WTC11 (cell line): ENCODE measurements around the gene TSPAN10. TPM values are rescaled to one million over a fixed set of nuclear protein-coding genes. Genes with fewer than 3 reads are reported as not detected.

ENCODE experiments used
- ATAC-seq: fragments of 200-7000 bp; cut with Tn5 transposase; 2 replicates; pipeline ENCODE4 v1.10.0; 2021; ENCODE audit warnings: mild to moderate bottlenecking, moderate library complexity
- CTCF ChIA-PET: fragments of 300-600 bp; sonication (Branson Sonifier 250); formaldehyde crosslinking; loops from one replicate; lab custom pipeline; 2021; ENCODE audit warnings: antibody characterized with exemption; lab: Charles Lee
- POLR2A ChIA-PET: fragments of 350-600 bp; sonication (Branson Sonifier 250); formaldehyde crosslinking; loops from one replicate; lab custom pipeline; 2021; ENCODE audit warnings: antibody characterized with exemption; lab: Charles Lee
- DNase-seq: peaks from one replicate; pipeline ENCODE4 v3.0.0; 2021; ENCODE audit warnings: low spot score
- H3K27ac Mint-ChIP-seq: 2 replicates; pipeline ENCODE4 v1.8.0; 2021; ENCODE audit warnings: mixed read lengths
- H3K27me3 Mint-ChIP-seq: 2 replicates; pipeline ENCODE4 v1.8.0; 2021; ENCODE audit warnings: low read depth, mild to moderate bottlenecking, moderate library complexity, mixed read lengths
- H3K36me3 Mint-ChIP-seq: 2 replicates; pipeline ENCODE4 v1.8.0; 2021; ENCODE audit warnings: mixed read lengths
- H3K4me1 Mint-ChIP-seq: 2 replicates; pipeline ENCODE4 v1.8.0; 2022; ENCODE audit warnings: mixed read lengths
- H3K4me3 Mint-ChIP-seq: 2 replicates; pipeline ENCODE4 v1.8.0; 2021; ENCODE audit warnings: mild to moderate bottlenecking, moderate library complexity, mixed read lengths
- H3K9me3 Mint-ChIP-seq: 2 replicates; pipeline ENCODE4 v1.8.0; 2021; ENCODE audit warnings: mixed read lengths
- AFF4 ChIP-seq: sonication (generic); formaldehyde crosslinking; IDR thresholded peaks from 2 replicates; pipeline ENCODE4 v1.8.1; 2023; ENCODE audit warnings: mild to moderate bottlenecking, missing genetic modification reagents, borderline replicate concordance
- ATF3 ChIP-seq: sonication (generic); formaldehyde crosslinking; conservative IDR thresholded peaks from 2 replicates; pipeline ENCODE4 v1.8.1; 2022; ENCODE audit warnings: mild to moderate bottlenecking, missing genetic modification reagents
- CBFB ChIP-seq: sonication (generic); formaldehyde crosslinking; IDR thresholded peaks from 2 replicates; pipeline ENCODE4 v1.8.1; 2022; ENCODE audit warnings: mild to moderate bottlenecking, low read depth, missing genetic modification reagents
- CDX4 ChIP-seq: fragments of 250-450 bp; sonication (Bioruptor Pico); IDR thresholded peaks from 2 replicates; pipeline ENCODE4 v1.9.0; 2021; ENCODE audit warnings: moderate library complexity, mild to moderate bottlenecking, inconsistent platforms, borderline replicate concordance
- E2F1 ChIP-seq: sonication (generic); formaldehyde crosslinking; IDR thresholded peaks from 2 replicates; pipeline ENCODE4 v1.8.0; 2022; ENCODE audit warnings: mild to moderate bottlenecking, missing genetic modification reagents
- E2F5 ChIP-seq: sonication (generic); formaldehyde crosslinking; IDR thresholded peaks from 2 replicates; pipeline ENCODE4 v1.8.1; 2022; ENCODE audit warnings: mild to moderate bottlenecking, moderate library complexity, missing genetic modification reagents
- EMX1 ChIP-seq: fragments of 250-450 bp; sonication (Bioruptor Pico); IDR thresholded peaks from 2 replicates; pipeline ENCODE4 v1.8.0; 2021; ENCODE audit warnings: mild to moderate bottlenecking
- ESRRA ChIP-seq: sonication (generic); formaldehyde crosslinking; IDR thresholded peaks from 2 replicates; pipeline ENCODE4 v1.8.1; 2022; ENCODE audit warnings: mild to moderate bottlenecking, missing genetic modification reagents, borderline replicate concordance
- HMGXB4 ChIP-seq: sonication (generic); formaldehyde crosslinking; IDR thresholded peaks from 2 replicates; pipeline ENCODE4 v1.8.1; 2023; ENCODE audit warnings: mild to moderate bottlenecking, moderate library complexity, missing genetic modification reagents
- JAZF1 ChIP-seq: fragments of 250-450 bp; sonication (Bioruptor Pico); IDR thresholded peaks from 2 replicates; pipeline ENCODE4 v1.9.0; 2021; ENCODE audit warnings: moderate library complexity, mild to moderate bottlenecking, inconsistent platforms
- MAX ChIP-seq: sonication (generic); formaldehyde crosslinking; IDR thresholded peaks from 2 replicates; pipeline ENCODE4 v1.8.0; 2022; ENCODE audit warnings: mild to moderate bottlenecking, missing genetic modification reagents
- MLX ChIP-seq: sonication (generic); formaldehyde crosslinking; IDR thresholded peaks from 2 replicates; pipeline ENCODE4 v1.8.1; 2023; ENCODE audit warnings: mild to moderate bottlenecking, missing genetic modification reagents, moderate library complexity
- NFE2L1 ChIP-seq: sonication (generic); formaldehyde crosslinking; IDR thresholded peaks from 2 replicates; pipeline ENCODE4 v1.8.1; 2023; ENCODE audit warnings: missing genetic modification reagents
- PREB ChIP-seq: sonication (generic); formaldehyde crosslinking; IDR thresholded peaks from 2 replicates; pipeline ENCODE4 v1.8.1; 2022; ENCODE audit warnings: mild to moderate bottlenecking, missing genetic modification reagents, moderate library complexity, borderline replicate concordance
- SMAD3 ChIP-seq: sonication (generic); formaldehyde crosslinking; IDR thresholded peaks from 2 replicates; pipeline ENCODE4 v1.8.0; 2022; ENCODE audit warnings: missing genetic modification reagents, mild to moderate bottlenecking, borderline replicate concordance
- SP1 ChIP-seq: sonication (generic); formaldehyde crosslinking; conservative IDR thresholded peaks from 2 replicates; pipeline ENCODE4 v1.8.1; 2022; ENCODE audit warnings: missing genetic modification reagents
- TEAD1 ChIP-seq: sonication (generic); formaldehyde crosslinking; IDR thresholded peaks from 2 replicates; pipeline ENCODE4 v1.8.0; 2022; ENCODE audit warnings: mild to moderate bottlenecking, missing genetic modification reagents
- TEAD4 ChIP-seq: sonication (generic); formaldehyde crosslinking; IDR thresholded peaks from 2 replicates; pipeline ENCODE4 v1.8.0; 2022; ENCODE audit warnings: mild to moderate bottlenecking, missing genetic modification reagents
- USF2 ChIP-seq: sonication (generic); formaldehyde crosslinking; IDR thresholded peaks from 2 replicates; pipeline ENCODE4 v1.8.1; 2023; ENCODE audit warnings: mild to moderate bottlenecking, missing genetic modification reagents, moderate library complexity
- ZNF138 ChIP-seq: sonication (generic); formaldehyde crosslinking; conservative IDR thresholded peaks from 2 replicates; pipeline ENCODE4 v1.8.1; 2022; ENCODE audit warnings: mild to moderate bottlenecking, moderate library complexity, missing genetic modification reagents
- ZNF219 ChIP-seq: sonication (generic); formaldehyde crosslinking; IDR thresholded peaks from 2 replicates; pipeline ENCODE4 v1.8.0; 2023; ENCODE audit warnings: missing genetic modification reagents, mild to moderate bottlenecking, borderline replicate concordance
- ZSCAN18 ChIP-seq: fragments of 250-450 bp; sonication (Bioruptor Pico); IDR thresholded peaks from 2 replicates; pipeline ENCODE4 v2.1.2; 2022; ENCODE audit warnings: mild to moderate bottlenecking, moderate library complexity
- total RNA-seq: library from RNA; stranded (reverse); gene quantifications from 3 replicates; pipeline ENCODE4 v1.2.3, GENCODE V29; 2021

TSPAN10 gene
- total RNA-seq, 1 experiment from 2014 or later: 1.5 TPM

GRCh38 chr17:81648013-81648706, 11.2 kb downstream of the TSPAN10 start:
- ATAC-seq: peak; percentile 68
- H3K9me3 Mint-ChIP-seq: no peaks in the 10 kb centered on the region
- ChIA-PET POLR2A (interaction anchor here (1.4 kb wide), 1 partner anchor 11 kb away, joined by 4 read pairs; the partner anchor contains the start of genes NPLOC4 and TSPAN10), CTCF (interaction anchor here (1.4 to 2.0 kb wide), 2 partner anchors 20 to 63 kb away, joined by 3 to 5 read pairs; no protein-coding TSS in a partner anchor)
- peak; percentile 61 for DNase-seq
- peak overlapping the region; percentile 61 for H3K4me3 Mint-ChIP-seq
- H3K36me3 Mint-ChIP-seq: no peaks in the 10 kb centered on the region
- peaks cover 18% of the 10 kb centered on the region for H3K4me1 Mint-ChIP-seq
- H3K27ac Mint-ChIP-seq: no peak overlapping the region
- peaks cover 42% of the 10 kb centered on the region for H3K27me3 Mint-ChIP-seq
- TF ChIP-seq MAX (CRISPR knock-in tag) (no peak), ZNF219 (CRISPR knock-in tag) (no peak), TEAD4 (CRISPR knock-in tag) (no peak), EMX1 (no peak), SP1 (CRISPR knock-in tag) (no peak; the same call in 1 of the 2 replicates), CBFB (no peak), SMAD3 (CRISPR knock-in tag) (no peak), ZSCAN18 (CRISPR knock-in tag) (no peak), NFE2L1 (CRISPR knock-in tag) (no peak), HMGXB4 (CRISPR knock-in tag) (peak; percentile 16; the same call in 1 of the 2 replicates), TEAD1 (CRISPR knock-in tag) (no peak), ATF3 (CRISPR knock-in tag) (no peak), USF2 (CRISPR knock-in tag) (no peak), ESRRA (0 out of 2 replicates have a peak, but pooled peaks have one; percentile 4), ZNF138 (CRISPR knock-in tag) (no peak), CDX4 (CRISPR knock-in tag) (no peak), PREB (no peak), MLX (CRISPR knock-in tag) (no peak), JAZF1 (CRISPR knock-in tag) (no peak), E2F1 (CRISPR knock-in tag) (0 out of 2 replicates have a peak, but pooled peaks have one; percentile 24), E2F5 (CRISPR knock-in tag) (peak; percentile 61; the same call in 1 of the 2 replicates), AFF4 (CRISPR knock-in tag) (no peak)
